Epithelial cell of proximal tubule (primary cell): ENCODE measurements around the gene SPPL3. TPM values are rescaled to one million over a fixed set of nuclear protein-coding genes. Genes with fewer than 3 reads are reported as not detected.
"Not testable (repeated sequence)": the region's sequence is repeated elsewhere in the genome, so short reads cannot be mapped to it uniquely, and the experiment has no call there.

Experiments used
- DNase-seq: peaks from one replicate; pipeline ENCODE4 v3.0.0-alpha.2; 2011; ENCODE audit warnings: low read depth
- H3K4me3 ChIP-seq: 2 replicates; pipeline ENCODE4 v1.5.1; 2011; ENCODE audit warnings: low read depth, mild to moderate bottlenecking, low read length
- CTCF ChIP-seq: conservative IDR thresholded peaks from 2 replicates; pipeline ENCODE4 v1.5.1; 2012; ENCODE audit warnings: low read depth, mild to moderate bottlenecking, low read length
- total RNA-seq: library from RNA; depleted of rRNA; stranded (reverse); fragments of >200 nt; gene quantifications from 2 replicates; pipeline ENCODE4 v1.2.3, GENCODE V29; 2015

Gene SPPL3
- total RNA-seq, 1 donor from 2014 or later: 8.6 TPM

- no peak overlapping the region for H3K4me3 ChIP-seq
- no peak for DNase-seq
- TF ChIP-seq CTCF: no peak
These were observed 64.7 kb downstream of the SPPL3 start for GRCh38 chr12:120839503-120839902.

- DNase-seq, H3K4me3 ChIP-seq: not testable (repeated sequence)
These were observed 65.4 kb downstream of the SPPL3 start for GRCh38 chr12:120838629-120839383.

- no peak for DNase-seq
- H3K4me3 ChIP-seq: no peak overlapping the region
- no peak for TF ChIP-seq CTCF
These were observed 68.0 kb downstream of the SPPL3 start for GRCh38 chr12:120836114-120836684.

- no peak for DNase-seq
- no peak for TF ChIP-seq CTCF
- H3K4me3 ChIP-seq: no peak overlapping the region
These were observed 68.5 kb downstream of the SPPL3 start for GRCh38 chr12:120835657-120836056.

- no peak for TF ChIP-seq CTCF
These were observed 68.9 kb downstream of the SPPL3 start for GRCh38 chr12:120835304-120835612.

GRCh38 chr12:120834489-120835303 lies 69.5 kb downstream of the SPPL3 start:
- no peak for TF ChIP-seq CTCF
- DNase-seq: no peak
- H3K4me3 ChIP-seq: no peak overlapping the region

More at GRCh38 chr12:120835304-120835612, 68.9 kb downstream of the SPPL3 start:
- DNase-seq: no peak
- no peak overlapping the region for H3K4me3 ChIP-seq

- no peak overlapping the region for H3K4me3 ChIP-seq
- TF ChIP-seq CTCF: no peak
- DNase-seq: no peak
These were observed 70.3 kb downstream of the SPPL3 start for GRCh38 chr12:120833849-120834248.
